T-cell (primary cell): ENCODE results near the gene CNTN6. TPM values are rescaled to one million over a fixed set of nuclear protein-coding genes. Genes with fewer than 3 reads are reported as not detected.

Source experiments
- ATAC-seq, 4 experiments: fragments of 200-7000 bp in 3 of 4; fragments of 150-1000 bp in 1 of 4; cut with Tn5 transposase; replicated peaks in 1 of 4; 1 replicate in 3 of 4; 2 replicates in 1 of 4; pipeline ENCODE4 v1.10.0; 2021; ENCODE audit warnings: moderate library complexity in 3 of 4, mild to moderate bottlenecking in 2 of 4, moderate number of reproducible peaks in 1 of 4
- CTCF ChIA-PET, 2 donors: fragments of 300-600 bp; sonication (Branson Sonifier 250); formaldehyde crosslinking; loops; one replicate each; lab custom pipeline; 2022; ENCODE audit warnings: antibody characterized with exemption in 2 of 2; lab: Charles Lee
- POLR2A ChIA-PET, 2 donors: fragments of 300-600 bp; sonication (Branson Sonifier 250); formaldehyde crosslinking; loops; one replicate each; lab custom pipeline; 2022; ENCODE audit warnings: antibody characterized with exemption in 2 of 2; lab: Charles Lee
- DNase-seq, 35 experiments: peaks; one replicate each; pipeline versions ENCODE4 v3.0.0 to v3.0.0-alpha.2; 2013 to 2023
- H3K27ac ChIP-seq: one replicate; pipeline ENCODE4 v1.5.1; 2013; ENCODE audit warnings: low read length
- H3K27me3 ChIP-seq, 2 experiments: replicated peaks in 1 of 2; 1 replicate in 1 of 2; 2 replicates in 1 of 2; pipeline versions ENCODE4 v1.6.1 to v1.7.0; 2013; ENCODE audit warnings: low read length in 1 of 2, mixed read lengths in 1 of 2; ENCODE audit not compliant: control insufficient read depth in 2 of 2, insufficient read depth in 2 of 2; ENCODE audit errors: extremely low read depth in 1 of 2
- H3K36me3 ChIP-seq, 2 donors: 1 replicate in 1 of 2; 2 replicates in 1 of 2; pipeline versions ENCODE4 v1.6.1 to v1.7.0; 2013; ENCODE audit warnings: low read length in 1 of 2; ENCODE audit not compliant: control insufficient read depth in 2 of 2, insufficient read depth in 1 of 2; ENCODE audit errors: extremely low read depth in 1 of 2
- H3K4me1 ChIP-seq, 2 experiments: 1 replicate in 1 of 2; 2 replicates in 1 of 2; pipeline versions ENCODE4 v1.6.1 to v1.7.0; 2013; ENCODE audit warnings: low read length in 2 of 2, mixed read lengths in 1 of 2; ENCODE audit not compliant: insufficient read depth in 2 of 2, control insufficient read depth in 1 of 2; ENCODE audit errors: extremely low read depth in 1 of 2
- H3K4me3 ChIP-seq, 2 donors: 1 replicate in 1 of 2; 2 replicates in 1 of 2; pipeline versions ENCODE4 v1.5.1 to v1.7.0; 2013; ENCODE audit warnings: mild to moderate bottlenecking in 2 of 2, low read length in 1 of 2, moderate library complexity in 1 of 2; ENCODE audit not compliant: control insufficient read depth in 1 of 2; ENCODE audit errors: extremely low read depth in 1 of 2
- H3K9me3 ChIP-seq: 2 replicates; pipeline ENCODE4 v1.7.0; 2013
- H3K27ac Mint-ChIP-seq, 2 donors: one replicate each; pipeline ENCODE4 v1.8.0; 2020 to 2021; ENCODE audit warnings: mild to moderate bottlenecking in 2 of 2, mixed read lengths in 2 of 2
- H3K27me3 Mint-ChIP-seq, 2 donors: one replicate each; pipeline ENCODE4 v1.8.0; 2021 to 2022; ENCODE audit warnings: mixed read lengths in 2 of 2
- H3K36me3 Mint-ChIP-seq: one replicate; pipeline ENCODE4 v1.8.0; 2021; ENCODE audit warnings: mixed read lengths
- H3K4me1 Mint-ChIP-seq, 3 donors: one replicate each; pipeline ENCODE4 v1.8.0; 2020 to 2022; ENCODE audit warnings: mixed read lengths in 3 of 3, mild to moderate bottlenecking in 1 of 3
- H3K4me3 Mint-ChIP-seq, 3 donors: one replicate each; pipeline ENCODE4 v1.8.0; 2020 to 2022; ENCODE audit warnings: mild to moderate bottlenecking in 3 of 3, mixed read lengths in 3 of 3, moderate library complexity in 3 of 3
- H3K9me3 Mint-ChIP-seq, 3 donors: one replicate each; pipeline ENCODE4 v1.8.0; 2020 to 2022; ENCODE audit warnings: mixed read lengths in 3 of 3
- WGBS: methylation state at CpG from one replicate; pipeline ENCODE4 v1.1.5; 2013; ENCODE audit warnings: missing lambda C conversion rate; ENCODE audit not compliant: insufficient coverage; 5-methylcytosine and 5-hydroxymethylcytosine counted together
- total RNA-seq, 35 experiments: library from RNA in 6 of 35; stranded (reverse) in 6 of 35; fragments of 120-200 nt in 1 of 35; gene quantifications; one replicate each; pipeline versions ENCODE4 v1.2.1 to v1.2.4 and lab custom pipeline; 2013 to 2026

Gene CNTN6
- total RNA-seq, 5 donors from 2014 or later (not counting 1 experiment from before 2014, with no cell fraction given), result not detected

- 20% methylated on average over 1 of the region's 6 CpGs for WGBS
- H3K4me1 ChIP-seq, result no peaks in the 10 kb centered on the region
- no peak overlapping the region for H3K4me3 ChIP-seq
- POLR2A ChIA-PET, result no interaction called here
- DNase-seq (no peak), ATAC-seq (no peak)
- H3K4me1 Mint-ChIP-seq, result no peaks in the 10 kb centered on the region
- no peak overlapping the region for H3K4me3 Mint-ChIP-seq
- no peaks in the 10 kb centered on the region for H3K9me3 ChIP-seq
- H3K27ac Mint-ChIP-seq, result no peak overlapping the region
- no peaks in the 10 kb centered on the region for H3K36me3 ChIP-seq
- H3K27ac ChIP-seq, result no peak overlapping the region
- CTCF ChIA-PET, result no interaction called here
- no peaks in the 10 kb centered on the region for H3K27me3 Mint-ChIP-seq
- no peaks in the 10 kb centered on the region for H3K27me3 ChIP-seq
- H3K36me3 Mint-ChIP-seq, result no peaks in the 10 kb centered on the region
- peaks cover 5 to 9% (median 7%) of the 10 kb centered on the region in 3 donors for H3K9me3 Mint-ChIP-seq
Observed at GRCh38 chr3:1103525-1103924, 10.7 kb downstream of the CNTN6 start.

- H3K27ac Mint-ChIP-seq, result no peak overlapping the region
- peaks cover 8 to 21% (median 10%) of the 10 kb centered on the region in 3 donors for H3K9me3 Mint-ChIP-seq
- POLR2A ChIA-PET, result no interaction called here
- CTCF ChIA-PET, result no interaction called here
- WGBS, result 100% methylated on average over 3 of the region's 8 CpGs
- Histone ChIP-seq H3K4me3 (no peak overlapping the region), H3K27me3 (no peaks in the 10 kb centered on the region), H3K4me1 (no peaks in the 10 kb centered on the region), H3K36me3 (no peaks in the 10 kb centered on the region), H3K27ac (no peak overlapping the region), H3K9me3 (no peaks in the 10 kb centered on the region)
- no peaks in the 10 kb centered on the region for H3K27me3 Mint-ChIP-seq
- no peak for DNase-seq
- no peak overlapping the region for H3K4me3 Mint-ChIP-seq
- no peak for ATAC-seq
- no peaks in the 10 kb centered on the region for H3K36me3 Mint-ChIP-seq
- no peaks in the 10 kb centered on the region for H3K4me1 Mint-ChIP-seq
Observed at GRCh38 chr3:1117843-1118473, 25.1 kb downstream of the CNTN6 start.

GRCh38 chr3:1131166-1131565 is 38.3 kb downstream of the CNTN6 start:
- H3K9me3 Mint-ChIP-seq, result peaks cover 0 to 18% (median 4%) of the 10 kb centered on the region in 3 donors
- no peak overlapping the region for H3K4me3 Mint-ChIP-seq
- H3K27me3 Mint-ChIP-seq, result no peaks in the 10 kb centered on the region
- ATAC-seq, result no peak
- no CpG with 5 or more reads among the region's 1 CpG for WGBS
- H3K36me3 Mint-ChIP-seq, result no peaks in the 10 kb centered on the region
- no peaks in the 10 kb centered on the region for H3K4me1 ChIP-seq
- H3K9me3 ChIP-seq, result no peaks in the 10 kb centered on the region
- ChIA-PET POLR2A (no interaction called here), CTCF (interaction anchor here in 1 of 2 donors (0.6 kb wide), 1 partner anchor 51 kb away, joined by 4 read pairs; no protein-coding TSS in a partner anchor)
- H3K27ac Mint-ChIP-seq, result no peak overlapping the region
- no peaks in the 10 kb centered on the region for H3K4me1 Mint-ChIP-seq
- DNase-seq, result no peak
- H3K27ac ChIP-seq, result no peak overlapping the region
- no peaks in the 10 kb centered on the region for H3K36me3 ChIP-seq
- H3K4me3 ChIP-seq, result no peak overlapping the region
- no peaks in the 10 kb centered on the region for H3K27me3 ChIP-seq

- Histone ChIP-seq H3K27ac (no peak overlapping the region), H3K4me3 (no peak overlapping the region), H3K9me3 (no peaks in the 10 kb centered on the region), H3K4me1 (no peaks in the 10 kb centered on the region), H3K36me3 (no peaks in the 10 kb centered on the region), H3K27me3 (no peaks in the 10 kb centered on the region)
- WGBS, result no CpG with 5 or more reads among the region's 2 CpGs
- Mint-ChIP-seq H3K4me1 (no peaks in the 10 kb centered on the region), H3K27me3 (no peaks in the 10 kb centered on the region), H3K27ac (no peak overlapping the region), H3K36me3 (no peaks in the 10 kb centered on the region), H3K9me3 (peaks cover 2 to 23% (median 3%) of the 10 kb centered on the region in 3 donors), H3K4me3 (no peak overlapping the region)
- no peak for DNase-seq
- ATAC-seq, result no peak
- CTCF ChIA-PET, result no interaction called here
- POLR2A ChIA-PET, result no interaction called here
Observed at GRCh38 chr3:1135194-1135593, 42.4 kb downstream of the CNTN6 start.

GRCh38 chr3:1138036-1138435 is 45.2 kb downstream of the CNTN6 start:
- no peaks in the 10 kb centered on the region for H3K27me3 ChIP-seq
- H3K27ac ChIP-seq, result no peak overlapping the region
- Mint-ChIP-seq H3K4me1 (no peaks in the 10 kb centered on the region), H3K9me3 (peaks cover 2 to 15% (median 7%) of the 10 kb centered on the region in 3 donors), H3K27ac (no peak overlapping the region), H3K27me3 (no peaks in the 10 kb centered on the region), H3K4me3 (no peak overlapping the region), H3K36me3 (no peaks in the 10 kb centered on the region)
- no peaks in the 10 kb centered on the region for H3K9me3 ChIP-seq
- DNase-seq (no peak), ATAC-seq (no peak)
- WGBS, result 100% methylated on average over 2 of the region's 2 CpGs
- H3K4me1 ChIP-seq, result no peaks in the 10 kb centered on the region
- ChIA-PET POLR2A (no interaction called here), CTCF (no interaction called here)
- H3K4me3 ChIP-seq, result no peak overlapping the region
- no peaks in the 10 kb centered on the region for H3K36me3 ChIP-seq

GRCh38 chr3:1139071-1139470 is 46.2 kb downstream of the CNTN6 start:
- CTCF ChIA-PET, result no interaction called here
- Histone ChIP-seq H3K36me3 (no peaks in the 10 kb centered on the region), H3K4me3 (no peak overlapping the region), H3K4me1 (no peaks in the 10 kb centered on the region), H3K9me3 (no peaks in the 10 kb centered on the region), H3K27me3 (no peaks in the 10 kb centered on the region), H3K27ac (no peak overlapping the region)
- WGBS, result no CpG with 5 or more reads among the region's 1 CpG
- H3K27ac Mint-ChIP-seq, result no peak overlapping the region
- no peaks in the 10 kb centered on the region for H3K4me1 Mint-ChIP-seq
- ATAC-seq (no peak), DNase-seq (no peak)
- H3K36me3 Mint-ChIP-seq, result no peaks in the 10 kb centered on the region
- peaks cover 6 to 14% (median 7%) of the 10 kb centered on the region in 3 donors for H3K9me3 Mint-ChIP-seq
- H3K27me3 Mint-ChIP-seq, result no peaks in the 10 kb centered on the region
- H3K4me3 Mint-ChIP-seq, result no peak overlapping the region
- POLR2A ChIA-PET, result no interaction called here
